ACHN (cell line): Measurements from ENCODE around the gene DHCR7.

Experiments used
- DNase-seq: peaks from one replicate; pipeline ENCODE4 v3.0.0-alpha.2; 2015
- in situ Hi-C: cut with HindIII; loops from 2 replicates; pipeline ENCODE4 v1.10.0; 2017; ENCODE audit warnings: low sequenced_read_pairs, low pct_ligation_motif_present, low pct_unique_long_range_greater_than_20kb

Gene DHCR7

GRCh38 chr11:71482216-71482615 is 34.0 kb upstream of the DHCR7 start:
- in situ Hi-C loops = no loop called here
- no peak for DNase-seq

- in situ Hi-C loops = no loop called here
Measured at GRCh38 chr11:71481101-71481960, 33.1 kb upstream of the DHCR7 start.

DNA sequence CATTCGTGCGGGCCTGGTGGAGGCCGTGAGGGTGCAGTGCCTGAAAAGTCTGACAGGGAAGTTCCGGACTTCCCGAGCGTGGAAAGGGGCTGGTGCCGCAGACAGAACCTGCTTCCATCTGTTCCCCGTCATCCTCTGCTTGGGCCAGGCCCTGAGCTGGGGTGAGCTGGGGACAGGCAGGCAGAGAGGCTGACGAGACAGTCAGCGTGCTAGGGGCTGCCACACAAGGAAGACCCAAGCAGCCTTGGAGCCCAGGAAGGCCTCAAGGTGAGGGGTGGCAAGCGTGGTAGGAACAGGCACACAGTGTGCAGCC is 30.3 kb upstream of the DHCR7 start:
- no peak for DNase-seq
- in situ Hi-C loops = no loop called here

More at GRCh38 chr11:71481101-71481960, 33.1 kb upstream of the DHCR7 start:
- no peak for DNase-seq

- in situ Hi-C loops = no loop called here
- no peak for DNase-seq
Measured at GRCh38 chr11:71477641-71478527, 29.7 kb upstream of the DHCR7 start.

DNA sequence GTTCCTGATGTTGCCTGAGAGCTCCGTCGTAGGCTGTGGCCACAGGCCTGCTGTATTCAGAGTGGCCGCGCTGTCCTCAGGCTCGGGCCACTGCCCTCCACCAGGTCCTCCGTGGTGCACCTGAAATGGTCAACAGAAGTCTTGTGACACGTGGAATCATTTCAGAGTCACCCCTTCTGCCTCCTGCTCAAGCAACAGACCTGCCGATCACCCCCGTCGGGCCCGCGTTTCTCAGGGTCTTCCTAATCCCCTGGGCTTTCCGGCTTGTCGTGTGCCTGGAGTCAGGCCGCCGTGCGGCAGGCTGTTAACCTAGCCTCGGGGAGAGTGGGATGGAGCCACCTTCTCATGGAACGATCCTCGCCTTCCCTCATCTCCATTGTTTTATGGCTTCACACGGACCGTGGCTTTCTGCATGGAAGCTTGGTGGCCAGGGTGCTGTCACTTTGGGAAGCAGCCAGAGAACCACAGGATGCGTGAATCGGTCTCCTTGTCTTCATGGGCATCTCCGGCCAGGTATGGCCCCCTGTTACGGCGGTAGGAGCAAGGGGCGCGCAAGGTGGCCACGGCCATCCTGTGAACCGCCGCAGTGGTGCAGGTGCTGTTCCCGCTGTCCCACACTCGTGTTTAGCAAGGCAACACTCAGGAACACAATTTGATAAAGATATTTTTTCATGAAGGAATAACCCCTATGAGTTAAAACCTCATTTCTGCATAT is 28.9 kb upstream of the DHCR7 start:
- in situ Hi-C loops = no loop called here
- DNase-seq = no peak

- in situ Hi-C loops = no loop called here
- DNase-seq = no peak
Measured at GRCh38 chr11:71476031-71476430, 27.8 kb upstream of the DHCR7 start.

GRCh38 chr11:71474771-71475483 is 26.7 kb upstream of the DHCR7 start:
- in situ Hi-C loops = no loop called here
- no peak for DNase-seq

DNA sequence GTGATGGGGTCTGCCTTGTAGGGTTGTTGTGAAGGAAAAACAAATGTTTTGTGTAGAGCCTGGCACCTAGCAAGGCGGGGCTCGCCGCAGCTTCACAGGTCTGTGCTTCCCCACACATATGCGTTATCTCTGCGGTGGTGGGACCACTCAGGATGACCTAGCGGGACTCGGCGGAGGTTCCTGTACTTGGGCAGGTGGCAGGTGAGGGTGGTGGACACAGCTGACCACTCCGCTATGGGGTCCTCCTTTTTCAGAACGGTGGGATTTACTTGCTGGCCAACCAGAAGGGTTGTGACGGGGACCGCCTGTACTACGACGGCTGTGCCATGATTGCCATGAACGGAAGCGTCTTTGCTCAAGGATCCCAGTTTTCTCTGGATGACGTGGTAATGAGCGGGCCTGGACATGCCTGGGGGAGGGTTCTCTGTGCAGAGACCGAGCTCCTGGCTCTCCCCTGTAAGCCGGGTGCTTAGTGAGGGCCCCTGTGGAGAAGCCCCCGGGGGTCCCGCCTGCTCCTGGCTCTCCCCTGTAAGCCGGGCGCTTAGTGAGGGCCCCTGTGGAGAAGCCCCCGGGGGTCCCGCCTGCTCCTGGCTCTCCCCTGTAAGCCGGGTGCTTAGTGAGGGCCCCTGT is 26.1 kb upstream of the DHCR7 start:
- no peak for DNase-seq
- in situ Hi-C loops = no loop called here

DNA sequence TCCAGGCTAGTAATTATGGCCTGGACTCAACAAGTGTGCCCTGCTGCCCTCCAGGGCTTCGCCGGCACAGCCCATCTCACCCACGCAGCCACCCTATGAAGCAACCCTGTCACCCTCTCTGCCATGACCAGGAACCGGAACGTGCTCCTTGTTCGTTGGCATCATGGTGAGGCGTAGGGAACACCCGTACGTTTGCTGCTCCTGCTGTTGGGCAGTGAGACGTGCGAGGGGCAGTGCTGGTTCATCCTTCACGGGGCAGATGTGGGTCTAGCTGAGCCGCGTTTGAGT is 25.5 kb upstream of the DHCR7 start:
- DNase-seq = no peak
- in situ Hi-C loops = no loop called here

GRCh38 chr11:71472941-71473792 is 25.0 kb upstream of the DHCR7 start:
- no peak for DNase-seq
- in situ Hi-C loops = no loop called here

GRCh38 chr11:71472357-71472885 is 24.2 kb upstream of the DHCR7 start:
- DNase-seq = no peak
- in situ Hi-C loops = no loop called here

DNA sequence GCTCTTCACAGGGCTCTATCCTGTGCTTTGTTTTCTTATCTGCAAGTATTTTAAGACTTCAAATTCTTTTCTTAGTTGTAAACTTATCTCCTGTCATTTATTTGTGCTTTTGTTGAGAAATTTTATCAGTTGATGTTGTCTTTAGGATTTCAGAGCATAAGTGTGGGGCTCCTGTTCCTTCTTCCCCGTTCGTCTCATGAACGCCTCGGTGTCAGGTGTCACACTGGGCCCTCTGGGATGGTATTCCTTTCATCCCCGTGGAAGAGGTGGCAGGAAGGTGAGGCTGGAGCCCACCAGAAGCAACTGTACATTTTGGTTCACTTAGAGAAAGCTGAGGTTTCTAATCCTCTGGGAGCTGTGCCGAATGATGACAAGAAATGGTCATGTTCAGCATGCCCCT is 22.8 kb upstream of the DHCR7 start:
- no peak for DNase-seq
- in situ Hi-C loops = no loop called here

DNA sequence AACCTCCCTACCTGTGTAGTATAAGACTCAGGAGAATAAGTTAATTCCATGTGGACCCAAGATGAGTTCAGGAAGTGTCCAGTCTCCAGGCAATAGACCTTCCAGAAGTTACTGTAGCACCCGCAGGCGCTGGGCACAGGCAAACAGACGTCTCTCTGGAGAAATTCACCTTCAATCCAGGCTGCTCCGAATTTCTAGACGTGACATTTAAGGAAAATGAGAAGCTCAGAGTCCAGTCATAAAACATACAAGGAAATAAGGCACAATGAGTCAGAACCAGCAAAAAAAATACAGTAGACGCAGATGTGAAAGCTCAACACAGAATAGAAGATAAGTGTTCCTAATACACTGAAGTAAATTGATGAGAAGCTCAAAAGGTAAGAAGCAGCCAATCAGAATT is 19.0 kb upstream of the DHCR7 start:
- no peak for DNase-seq
- in situ Hi-C loops = no loop called here

DNA sequence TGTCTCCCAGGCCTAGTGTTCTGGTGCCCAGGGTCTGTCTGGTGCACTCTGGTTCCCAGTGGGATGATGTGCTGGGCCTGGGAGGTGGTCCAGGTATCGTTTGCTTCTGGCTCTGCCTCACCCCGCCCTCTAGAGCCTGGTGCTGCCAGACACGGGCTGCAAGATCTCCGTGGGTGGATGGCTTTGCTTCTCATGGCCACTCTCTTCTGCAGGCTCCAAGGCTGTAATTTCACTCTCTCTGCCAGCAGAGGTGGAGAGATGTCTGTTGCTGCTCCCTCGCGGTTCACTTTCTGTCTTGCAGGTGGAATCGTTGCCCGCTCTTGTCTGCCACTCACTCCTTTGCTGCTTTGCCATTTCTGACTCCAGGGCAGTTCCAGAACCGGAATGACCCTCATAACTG is 18.2 kb upstream of the DHCR7 start:
- DNase-seq = no peak
- in situ Hi-C loops = no loop called here

GRCh38 chr11:71465054-71465453 is 16.9 kb upstream of the DHCR7 start:
- DNase-seq = no peak
- in situ Hi-C loops = no loop called here

- no peak for DNase-seq
- in situ Hi-C loops = no loop called here
Measured at GRCh38 chr11:71463331-71464211, 15.4 kb upstream of the DHCR7 start.
